ENCODE data around the gene FMNL3.
"Not testable (repeated sequence)": the region's sequence is repeated elsewhere in the genome, so short reads cannot be mapped to it uniquely, and the experiment has no call there.

Gene FMNL3

GRCh38 chr12:49616533-49617219, 90.5 kb downstream of the FMNL3 start:
- H4K20me1 ChIP-seq (ENCODE audit: insufficient read depth, low read length) = no peaks in the 10 kb centered on the region
- no peaks in the 10 kb centered on the region for H3K36me3 ChIP-seq (replicated peaks; ENCODE audit: insufficient read depth, low read length)
- no peak overlapping the region for H3K27ac ChIP-seq (ENCODE audit: low read length)
- no peak overlapping the region for H3K4me3 ChIP-seq (ENCODE audit: low read length)
- no peaks in the 10 kb centered on the region for H3K9me3 ChIP-seq (replicated peaks; ENCODE audit: insufficient read depth, low read length)
- 0 out of 2 replicates have a peak, but pooled peaks cover 7% of the 10 kb centered on the region for H3K27me3 ChIP-seq (replicated peaks; ENCODE audit: insufficient read depth, low read length)
- H3K4me1 ChIP-seq (ENCODE audit: low read length) = peaks cover 2% of the 10 kb centered on the region
- DNase-seq = no peak
- H3F3A ChIP-seq (ENCODE audit: insufficient read depth, low read length) = peaks cover 5% of the 10 kb centered on the region; the same call in 1 of the 2 replicates
- H3K9me2 ChIP-seq (replicated peaks; ENCODE audit: insufficient read depth, low read length) = no peaks in the 10 kb centered on the region
- no peaks in the 10 kb centered on the region for H3K79me2 ChIP-seq (ENCODE audit: low read length)
- no peak overlapping the region for H3K4me2 ChIP-seq (ENCODE audit: low read depth, low read length)
- H3K9ac ChIP-seq (ENCODE audit: low read length) = no peak overlapping the region
- H2AFZ ChIP-seq (ENCODE audit: low read length) = no peak overlapping the region
- no peak for TF ChIP-seq EZH2phosphoT487 (IDR thresholded peaks at IDR 0.05; ENCODE audit: low read length)
- TF ChIP-seq, protein P1, sequence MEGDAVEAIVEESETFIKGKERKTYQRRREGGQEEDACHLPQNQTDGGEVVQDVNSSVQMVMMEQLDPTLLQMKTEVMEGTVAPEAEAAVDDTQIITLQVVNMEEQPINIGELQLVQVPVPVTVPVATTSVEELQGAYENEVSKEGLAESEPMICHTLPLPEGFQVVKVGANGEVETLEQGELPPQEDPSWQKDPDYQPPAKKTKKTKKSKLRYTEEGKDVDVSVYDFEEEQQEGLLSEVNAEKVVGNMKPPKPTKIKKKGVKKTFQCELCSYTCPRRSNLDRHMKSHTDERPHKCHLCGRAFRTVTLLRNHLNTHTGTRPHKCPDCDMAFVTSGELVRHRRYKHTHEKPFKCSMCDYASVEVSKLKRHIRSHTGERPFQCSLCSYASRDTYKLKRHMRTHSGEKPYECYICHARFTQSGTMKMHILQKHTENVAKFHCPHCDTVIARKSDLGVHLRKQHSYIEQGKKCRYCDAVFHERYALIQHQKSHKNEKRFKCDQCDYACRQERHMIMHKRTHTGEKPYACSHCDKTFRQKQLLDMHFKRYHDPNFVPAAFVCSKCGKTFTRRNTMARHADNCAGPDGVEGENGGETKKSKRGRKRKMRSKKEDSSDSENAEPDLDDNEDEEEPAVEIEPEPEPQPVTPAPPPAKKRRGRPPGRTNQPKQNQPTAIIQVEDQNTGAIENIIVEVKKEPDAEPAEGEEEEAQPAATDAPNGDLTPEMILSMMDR (IDR thresholded peaks at IDR 0.05; ENCODE audit: low read length) = no peak
- TF ChIP-seq EZH2 (optimal IDR thresholded peaks at IDR 0.05; ENCODE audit: low read depth, low read length) = no peak

GRCh38 chr12:49615725-49616124, 91.5 kb downstream of the FMNL3 start:
- H3K4me2 ChIP-seq (ENCODE audit: low read depth, low read length) = no peak overlapping the region
- no peaks in the 10 kb centered on the region for H3F3A ChIP-seq (ENCODE audit: insufficient read depth, low read length)
- no peak overlapping the region for H2AFZ ChIP-seq (ENCODE audit: low read length)
- no peaks in the 10 kb centered on the region for H4K20me1 ChIP-seq (ENCODE audit: insufficient read depth, low read length)
- no peaks in the 10 kb centered on the region for H3K79me2 ChIP-seq (ENCODE audit: low read length)
- no peaks in the 10 kb centered on the region for H3K4me1 ChIP-seq (ENCODE audit: low read length)
- H3K27me3 ChIP-seq (replicated peaks; ENCODE audit: insufficient read depth, low read length) = 0 out of 2 replicates have a peak, but pooled peaks cover 7% of the 10 kb centered on the region
- DNase-seq = no peak
- no peak overlapping the region for H3K27ac ChIP-seq (ENCODE audit: low read length)
- H3K36me3 ChIP-seq (replicated peaks; ENCODE audit: insufficient read depth, low read length) = no peaks in the 10 kb centered on the region
- TF ChIP-seq, protein P1 (IDR thresholded peaks at IDR 0.05; ENCODE audit: low read length) = no peak
- TF ChIP-seq EZH2phosphoT487 (IDR thresholded peaks at IDR 0.05; ENCODE audit: low read length) (no peak), EZH2 (optimal IDR thresholded peaks at IDR 0.05; ENCODE audit: low read depth, low read length) (no peak)
- H3K9ac ChIP-seq (ENCODE audit: low read length) = no peak overlapping the region
- H3K9me2 ChIP-seq (replicated peaks; ENCODE audit: insufficient read depth, low read length) = no peaks in the 10 kb centered on the region
- H3K9me3 ChIP-seq (replicated peaks; ENCODE audit: insufficient read depth, low read length) = no peaks in the 10 kb centered on the region
- no peak overlapping the region for H3K4me3 ChIP-seq (ENCODE audit: low read length)

- Histone ChIP-seq H3K9me2 (replicated peaks; ENCODE audit: insufficient read depth, low read length) (no peaks in the 10 kb centered on the region), H3K4me2 (ENCODE audit: low read depth, low read length) (no peak overlapping the region), H4K20me1 (ENCODE audit: insufficient read depth, low read length) (no peaks in the 10 kb centered on the region), H3F3A (ENCODE audit: insufficient read depth, low read length) (no peaks in the 10 kb centered on the region), H3K9ac (ENCODE audit: low read length) (no peak overlapping the region), H3K27me3 (replicated peaks; ENCODE audit: insufficient read depth, low read length) (no peaks in the 10 kb centered on the region), H3K27ac (ENCODE audit: low read length) (no peak overlapping the region), H3K4me1 (ENCODE audit: low read length) (no peaks in the 10 kb centered on the region), H3K9me3 (replicated peaks; ENCODE audit: insufficient read depth, low read length) (no peaks in the 10 kb centered on the region), H3K79me2 (ENCODE audit: low read length) (no peaks in the 10 kb centered on the region), H3K36me3 (replicated peaks; ENCODE audit: insufficient read depth, low read length) (no peaks in the 10 kb centered on the region), H2AFZ (ENCODE audit: low read length) (no peak overlapping the region), H3K4me3 (ENCODE audit: low read length) (no peak overlapping the region)
- DNase-seq = no peak
- TF ChIP-seq EZH2 (optimal IDR thresholded peaks at IDR 0.05; ENCODE audit: low read depth, low read length) = no peak
- no peak for TF ChIP-seq EZH2phosphoT487 (IDR thresholded peaks at IDR 0.05; ENCODE audit: low read length)
These were observed 95.0 kb downstream of the FMNL3 start for GRCh38 chr12:49612210-49612609.

GRCh38 chr12:49610785-49611184, 96.4 kb downstream of the FMNL3 start:
- not testable (repeated sequence) for H2AFZ ChIP-seq (ENCODE audit: low read length); H3K9ac ChIP-seq (ENCODE audit: low read length); H3K27me3 ChIP-seq (replicated peaks; ENCODE audit: insufficient read depth, low read length); H3K79me2 ChIP-seq (ENCODE audit: low read length); DNase-seq; H4K20me1 ChIP-seq (ENCODE audit: insufficient read depth, low read length); H3K9me3 ChIP-seq (replicated peaks; ENCODE audit: insufficient read depth, low read length); H3K9me2 ChIP-seq (replicated peaks; ENCODE audit: insufficient read depth, low read length); H3K4me3 ChIP-seq (ENCODE audit: low read length); H3F3A ChIP-seq (ENCODE audit: insufficient read depth, low read length); H3K4me2 ChIP-seq (ENCODE audit: low read depth, low read length); H3K27ac ChIP-seq (ENCODE audit: low read length); H3K36me3 ChIP-seq (replicated peaks; ENCODE audit: insufficient read depth, low read length); H3K4me1 ChIP-seq (ENCODE audit: low read length)

Measured in MM.1S (cell line).